ENCODE measurements around the gene WEE1.
A peak's percentile ranks its signal among the peaks of the same experiment; 100 is the strongest.

WEE1 gene

GRCh38 chr11:9533058-9533457, 40.4 kb upstream of the WEE1 start:
- Histone ChIP-seq H3K27ac (replicated peaks) (no peak overlapping the region), H3K4me3 (replicated peaks; ENCODE audit: insufficient read depth, low read length) (no peak overlapping the region), H3K27me3 (ENCODE audit: insufficient read depth, poor library complexity, severe bottlenecking) (no peaks in the 10 kb centered on the region)
- TF ChIP-seq POLR2AphosphoS5 (IDR thresholded peaks at IDR 0.05; ENCODE audit: low read depth) = no peak
- TF ChIP-seq CTCF (IDR thresholded peaks at IDR 0.05; ENCODE audit: insufficient read depth, low read length) = no peak
- no peak for TF ChIP-seq SPI1 (IDR thresholded peaks at IDR 0.05; ENCODE audit: borderline replicate concordance, low read depth)
- TF ChIP-seq REST (IDR thresholded peaks at IDR 0.05; ENCODE audit: insufficient replicate concordance, low read depth) = no peak
- TF ChIP-seq GABPA (IDR thresholded peaks at IDR 0.05; ENCODE audit: low read depth) = no peak
- DNase-seq (ENCODE audit: low read depth in 1 of 2, low spot score in 1 of 2) = no peak

- TF ChIP-seq SPI1 (IDR thresholded peaks at IDR 0.05; ENCODE audit: borderline replicate concordance, low read depth) = no peak
- no peak for TF ChIP-seq REST (IDR thresholded peaks at IDR 0.05; ENCODE audit: insufficient replicate concordance, low read depth)
- TF ChIP-seq GABPA (IDR thresholded peaks at IDR 0.05; ENCODE audit: low read depth) = no peak
- no peak for TF ChIP-seq POLR2AphosphoS5 (IDR thresholded peaks at IDR 0.05; ENCODE audit: low read depth)
- no peaks in the 10 kb centered on the region for H3K27me3 ChIP-seq (ENCODE audit: insufficient read depth, poor library complexity, severe bottlenecking)
- H3K4me3 ChIP-seq (replicated peaks; ENCODE audit: insufficient read depth, low read length) = no peak overlapping the region
- no peak overlapping the region for H3K27ac ChIP-seq (replicated peaks)
- DNase-seq (ENCODE audit: low read depth in 1 of 2, low spot score in 1 of 2) = no peak
These were observed 39.6 kb upstream of the WEE1 start for GRCh38 chr11:9533736-9534473.

- Histone ChIP-seq H3K27ac (replicated peaks) (no peak overlapping the region), H3K27me3 (ENCODE audit: insufficient read depth, poor library complexity, severe bottlenecking) (no peaks in the 10 kb centered on the region), H3K4me3 (replicated peaks; ENCODE audit: insufficient read depth, low read length) (no peak overlapping the region)
- peak; percentile 38 to 94 for DNase-seq (ENCODE audit: low read depth in 1 of 2, low spot score in 1 of 2)
- TF ChIP-seq GABPA (IDR thresholded peaks at IDR 0.05; ENCODE audit: low read depth) (no peak), REST (IDR thresholded peaks at IDR 0.05; ENCODE audit: insufficient replicate concordance, low read depth) (no peak), CTCF (IDR thresholded peaks at IDR 0.05; ENCODE audit: insufficient read depth, low read length) (peak; percentile 94), SPI1 (IDR thresholded peaks at IDR 0.05; ENCODE audit: borderline replicate concordance, low read depth) (peak; percentile 86), POLR2AphosphoS5 (IDR thresholded peaks at IDR 0.05; ENCODE audit: low read depth) (peak; percentile 62; the same call in 1 of the 2 replicates)
These were observed 38.2 kb upstream of the WEE1 start for GRCh38 chr11:9535189-9535781.
